H9 (cell line): ENCODE measurements around the gene KBTBD12. TPM values are rescaled to one million over a fixed set of nuclear protein-coding genes. Genes with fewer than 3 reads are reported as not detected.

Source experiments
- DNase-seq: peaks from one replicate; pipeline ENCODE4 v3.0.0-alpha.2; 2017
- H2AFZ ChIP-seq: one replicate; pipeline ENCODE4 v1.6.1; 2013; ENCODE audit warnings: mild to moderate bottlenecking, low read length, control low read depth, moderate library complexity
- H2AK5ac ChIP-seq: 2 replicates; pipeline ENCODE4 v1.6.1; 2013; ENCODE audit warnings: low read length, control low read depth, mixed read lengths; ENCODE audit not compliant: insufficient read length
- H2BK120ac ChIP-seq: one replicate; pipeline ENCODE4 v1.6.1; 2013; ENCODE audit warnings: low read depth, mild to moderate bottlenecking, low read length, control low read depth, inconsistent platforms; ENCODE audit not compliant: poor library complexity, severe bottlenecking
- H2BK12ac ChIP-seq: 2 replicates; pipeline ENCODE4 v1.6.1; 2013; ENCODE audit warnings: low read length, control low read depth, mixed read lengths, low read depth; ENCODE audit not compliant: insufficient read length
- H2BK15ac ChIP-seq: 2 replicates; pipeline ENCODE4 v1.6.1; 2013; ENCODE audit warnings: low read depth, low read length, control low read depth
- H2BK20ac ChIP-seq: one replicate; pipeline ENCODE4 v1.6.1; 2013; ENCODE audit warnings: low read depth, mild to moderate bottlenecking, low read length, control low read depth, inconsistent platforms; ENCODE audit not compliant: poor library complexity, severe bottlenecking
- H2BK5ac ChIP-seq: 2 replicates; pipeline ENCODE4 v1.6.1; 2013; ENCODE audit warnings: low read length, control low read depth, mixed read lengths; ENCODE audit not compliant: insufficient read length
- H3K14ac ChIP-seq: 2 replicates; pipeline ENCODE4 v1.6.1; 2013; ENCODE audit warnings: low read length, control low read depth; ENCODE audit not compliant: insufficient read depth
- H3K18ac ChIP-seq: 2 replicates; pipeline ENCODE4 v1.6.1; 2013; ENCODE audit warnings: low read depth, mild to moderate bottlenecking, mixed read lengths, low read length, control low read depth; ENCODE audit not compliant: insufficient read length
- H3K23ac ChIP-seq: 2 replicates; pipeline ENCODE4 v1.6.1; 2013; ENCODE audit warnings: low read length, control low read depth, mixed read lengths, low read depth; ENCODE audit not compliant: insufficient read length
- H3K23me2 ChIP-seq: 2 replicates; pipeline ENCODE4 v1.6.1; 2013; ENCODE audit warnings: low read depth, mild to moderate bottlenecking, mixed read lengths, low read length, control low read depth; ENCODE audit not compliant: insufficient read length, poor library complexity, severe bottlenecking
- H3K27ac ChIP-seq: 2 replicates; pipeline ENCODE4 v1.5.1; 2013; ENCODE audit warnings: low read length, control low read depth, mixed read lengths, low read depth; ENCODE audit not compliant: insufficient read length
- H3K27me3 ChIP-seq: 2 replicates; pipeline ENCODE4 v1.6.1; 2013; ENCODE audit warnings: low read length, control low read depth, inconsistent platforms; ENCODE audit not compliant: insufficient read depth
- H3K4ac ChIP-seq: 2 replicates; pipeline ENCODE4 v1.6.1; 2013; ENCODE audit warnings: low read depth, mild to moderate bottlenecking, control low read depth, inconsistent platforms, low read length, moderate library complexity
- H3K4me1 ChIP-seq: 2 replicates; pipeline ENCODE4 v1.6.1; 2013; ENCODE audit warnings: low read length, control low read depth, inconsistent platforms; ENCODE audit not compliant: insufficient read depth
- H3K4me2 ChIP-seq: 2 replicates; pipeline ENCODE4 v1.6.1; 2013; ENCODE audit warnings: low read length, control low read depth, mixed read lengths; ENCODE audit not compliant: insufficient read length, insufficient read depth
- H3K56ac ChIP-seq: 2 replicates; pipeline ENCODE4 v1.6.1; 2013; ENCODE audit warnings: low read depth, mild to moderate bottlenecking, mixed read lengths, low read length, control low read depth; ENCODE audit not compliant: insufficient read length
- H3K79me1 ChIP-seq: 2 replicates; pipeline ENCODE4 v1.6.1; 2013; ENCODE audit warnings: low read depth, mild to moderate bottlenecking, moderate library complexity, low read length, control low read depth, inconsistent platforms; ENCODE audit not compliant: insufficient read depth, poor library complexity, severe bottlenecking
- H3K79me2 ChIP-seq: 2 replicates; pipeline ENCODE4 v1.6.1; 2013; ENCODE audit warnings: low read length, control low read depth, inconsistent platforms; ENCODE audit not compliant: insufficient read depth
- H3K9ac ChIP-seq: 2 replicates; pipeline ENCODE4 v1.6.1; 2013; ENCODE audit warnings: low read length, control low read depth, mixed read lengths; ENCODE audit not compliant: insufficient read length; ENCODE audit errors: extremely low read depth
- H3K9me3 ChIP-seq: one replicate; pipeline ENCODE4 v1.6.1; 2013; ENCODE audit warnings: low read depth, low read length, inconsistent platforms; ENCODE audit not compliant: control insufficient read depth
- H3T11ph ChIP-seq: one replicate; pipeline ENCODE4 v1.6.1; 2013; ENCODE audit warnings: mild to moderate bottlenecking, low read length, control low read depth, inconsistent platforms
- H4K20me1 ChIP-seq: one replicate; pipeline ENCODE4 v1.6.1; 2013; ENCODE audit not compliant: control insufficient read depth, insufficient read length, insufficient read depth
- H4K5ac ChIP-seq: 2 replicates; pipeline ENCODE4 v1.6.1; 2013; ENCODE audit warnings: low read depth, mild to moderate bottlenecking, mixed read lengths, low read length, control low read depth; ENCODE audit not compliant: insufficient read length
- H4K8ac ChIP-seq: replicated peaks from 2 replicates; pipeline ENCODE4 v1.6.1; 2013; ENCODE audit warnings: low read length, control low read depth, mixed read lengths, low read depth; ENCODE audit not compliant: insufficient read length
- H4K91ac ChIP-seq: 2 replicates; pipeline ENCODE4 v1.6.1; 2013; ENCODE audit warnings: low read depth, mild to moderate bottlenecking, moderate library complexity, mixed read lengths, low read length, control low read depth; ENCODE audit not compliant: insufficient read length
- H3K27ac Mint-ChIP-seq, 3 experiments: 2 replicates in 2 of 3; 3 replicates in 1 of 3; pipeline ENCODE4 v1.8.0; 2020 to 2021; ENCODE audit warnings: mixed read lengths in 3 of 3, mild to moderate bottlenecking in 1 of 3, moderate library complexity in 1 of 3
- H3K27me3 Mint-ChIP-seq: 2 replicates; pipeline ENCODE4 v1.8.0; 2021; ENCODE audit warnings: low read depth, mild to moderate bottlenecking, moderate library complexity, mixed read lengths
- H3K36me3 Mint-ChIP-seq, 3 experiments: 2 replicates in 2 of 3; 3 replicates in 1 of 3; pipeline ENCODE4 v1.8.0; 2020 to 2021; ENCODE audit warnings: low read depth in 3 of 3, mixed read lengths in 3 of 3; ENCODE audit not compliant: insufficient read depth in 1 of 3
- H3K4me1 Mint-ChIP-seq, 2 experiments: 2 replicates each; pipeline ENCODE4 v1.8.0; 2020; ENCODE audit warnings: mixed read lengths in 2 of 2
- H3K4me3 Mint-ChIP-seq, 2 experiments: 2 replicates in 1 of 2; 3 replicates in 1 of 2; pipeline ENCODE4 v1.8.0; 2020 to 2021; ENCODE audit warnings: mild to moderate bottlenecking in 2 of 2, mixed read lengths in 2 of 2, moderate library complexity in 1 of 2
- H3K9me3 Mint-ChIP-seq, 2 experiments: 2 replicates in 1 of 2; 3 replicates in 1 of 2; pipeline ENCODE4 v1.8.0; 2020; ENCODE audit warnings: mild to moderate bottlenecking in 2 of 2, mixed read lengths in 2 of 2, moderate library complexity in 1 of 2
- CTCF ChIP-seq: fragments of 200-600 bp; sonication (generic); conservative IDR thresholded peaks from 3 replicates; pipeline ENCODE4 v1.8.0; 2021; ENCODE audit warnings: antibody characterized with exemption, mild to moderate bottlenecking
- WGBS: extraction: QIAGEN DNeasy Blood & Tissue Kit; methylation state at CpG from one replicate; pipeline ENCODE4 v1.1.7; 2013; ENCODE audit warnings: missing lambda C conversion rate, low lambda C conversion rate, mixed read lengths; ENCODE audit not compliant: insufficient read length; ENCODE audit errors: extremely low coverage; 5-methylcytosine and 5-hydroxymethylcytosine counted together
- total RNA-seq: library from RNA; stranded (reverse); gene quantifications from 2 replicates; pipeline ENCODE4 v1.2.1, GENCODE V29; 2021

The KBTBD12 gene
- total RNA-seq, 1 experiment from 2014 or later: not detected

GRCh38 chr3:127964053-127964452 lies 49.0 kb downstream of the KBTBD12 start:
- Histone ChIP-seq H2BK20ac (no peak overlapping the region), H3K4me2 (no peak overlapping the region), H3K14ac (no peak overlapping the region), H3K23ac (no peak overlapping the region), H3K4ac (no peak overlapping the region), H3K9ac (no peak overlapping the region), H4K20me1 (no peaks in the 10 kb centered on the region), H4K91ac (no peak overlapping the region), H3K56ac (no peak overlapping the region), H2BK120ac (no peak overlapping the region), H2BK15ac (no peak overlapping the region), H3K27me3 (no peaks in the 10 kb centered on the region), H3K18ac (no peak overlapping the region), H3K79me1 (no peaks in the 10 kb centered on the region), H3K4me1 (no peaks in the 10 kb centered on the region), H2AFZ (no peak overlapping the region), H3K9me3 (no peaks in the 10 kb centered on the region), H4K8ac (no peak overlapping the region), H3K79me2 (no peaks in the 10 kb centered on the region), H2BK12ac (no peak overlapping the region), H2BK5ac (no peak overlapping the region), H4K5ac (no peak overlapping the region), H3K23me2 (no peaks in the 10 kb centered on the region), H3K27ac (no peak overlapping the region), H2AK5ac (no peak overlapping the region), H3T11ph (no peak overlapping the region)
- WGBS: no CpG with 5 or more reads among the region's 4 CpGs
- H3K36me3 Mint-ChIP-seq: peaks cover 0 to 4% (median 0%) of the 10 kb centered on the region in 3 experiments; a peak in 1 of 7 replicates
- TF ChIP-seq CTCF: no peak
- H3K27ac Mint-ChIP-seq: no peak overlapping the region
- no peak overlapping the region for H3K4me3 Mint-ChIP-seq
- H3K4me1 Mint-ChIP-seq: peaks cover 11 to 12% of the 10 kb centered on the region in 2 experiments
- H3K27me3 Mint-ChIP-seq: peaks cover 7% of the 10 kb centered on the region
- H3K9me3 Mint-ChIP-seq: peaks cover 0 to 6% of the 10 kb centered on the region in 2 experiments; a peak in 3 of 5 replicates
- no peak for DNase-seq
